ENCODE data around the gene ATG16L1.

Gene ATG16L1

GRCh38 chr2:233251306-233252116, at the start of gene ATG16L1:
ATG16L1 (plus strand) TSS chr2:233251673; CDS start chr2:233251828, 155 bp downstream.
- no peaks in the 10 kb centered on the region for H3K36me3 ChIP-seq
- peak within 1 kb of the TSS; percentile 79 to 99 for H3K4me3 ChIP-seq (ENCODE audit: low read depth in 1 of 2, low read length in 1 of 2)
- TF ChIP-seq CTCF (IDR thresholded peaks at IDR 0.05) = peak; percentile 98
- no peaks in the 10 kb centered on the region for H3K27me3 ChIP-seq
- H3K27ac ChIP-seq = peak within 1 kb of the TSS; percentile 90
- no peaks in the 10 kb centered on the region for H3K9me3 ChIP-seq
- peaks cover 26 to 62% of the 10 kb centered on the region in 2 experiments for H3K4me1 ChIP-seq (ENCODE audit: control insufficient read depth in 1 of 2, insufficient read depth in 1 of 2, low read depth in 1 of 2, low read length in 1 of 2)

GRCh38 chr2:233202531-233202944, 48.9 kb upstream of the ATG16L1 start:
- H3K4me1 ChIP-seq (ENCODE audit: control insufficient read depth in 1 of 2, insufficient read depth in 1 of 2, low read depth in 1 of 2, low read length in 1 of 2) = no peaks in the 10 kb centered on the region
- peak overlapping the region; percentile 69 for H3K27ac ChIP-seq
- H3K4me3 ChIP-seq (ENCODE audit: low read depth in 1 of 2, low read length in 1 of 2) = no peak overlapping the region
- peaks cover 99% of the 10 kb centered on the region for H3K36me3 ChIP-seq
- no peak for TF ChIP-seq CTCF (IDR thresholded peaks at IDR 0.05)
- H3K27me3 ChIP-seq = no peaks in the 10 kb centered on the region
- H3K9me3 ChIP-seq = no peaks in the 10 kb centered on the region

GRCh38 chr2:233203060-233203459, 48.4 kb upstream of the ATG16L1 start:
- Histone ChIP-seq H3K36me3 (peaks cover 99% of the 10 kb centered on the region), H3K27ac (peak overlapping the region; percentile 69)
- TF ChIP-seq CTCF (IDR thresholded peaks at IDR 0.05) = no peak

GRCh38 chr2:233204286-233204936, 47.1 kb upstream of the ATG16L1 start:
- Histone ChIP-seq H3K27me3 (no peaks in the 10 kb centered on the region), H3K36me3 (peaks cover 99% of the 10 kb centered on the region), H3K4me1 (ENCODE audit: control insufficient read depth in 1 of 2, insufficient read depth in 1 of 2, low read depth in 1 of 2, low read length in 1 of 2) (no peaks in the 10 kb centered on the region), H3K9me3 (no peaks in the 10 kb centered on the region), H3K27ac (peak overlapping the region; percentile 69), H3K4me3 (ENCODE audit: low read depth in 1 of 2, low read length in 1 of 2) (no peak overlapping the region)
- TF ChIP-seq CTCF (IDR thresholded peaks at IDR 0.05) = no peak

More at GRCh38 chr2:233203060-233203459, 48.4 kb upstream of the ATG16L1 start:
- H3K27me3 ChIP-seq = no peaks in the 10 kb centered on the region
- H3K9me3 ChIP-seq = no peaks in the 10 kb centered on the region
- H3K4me3 ChIP-seq (ENCODE audit: low read depth in 1 of 2, low read length in 1 of 2) = no peak overlapping the region
- no peaks in the 10 kb centered on the region for H3K4me1 ChIP-seq (ENCODE audit: control insufficient read depth in 1 of 2, insufficient read depth in 1 of 2, low read depth in 1 of 2, low read length in 1 of 2)

GRCh38 chr2:233208382-233209116, 42.9 kb upstream of the ATG16L1 start:
- H3K36me3 ChIP-seq = peaks cover 90% of the 10 kb centered on the region
- H3K4me3 ChIP-seq (ENCODE audit: low read depth in 1 of 2, low read length in 1 of 2) = no peak overlapping the region
- no peaks in the 10 kb centered on the region for H3K27me3 ChIP-seq
- no peaks in the 10 kb centered on the region for H3K9me3 ChIP-seq
- H3K27ac ChIP-seq = peak overlapping the region; percentile 20
- H3K4me1 ChIP-seq (ENCODE audit: control insufficient read depth in 1 of 2, insufficient read depth in 1 of 2, low read depth in 1 of 2, low read length in 1 of 2) = no peaks in the 10 kb centered on the region
- TF ChIP-seq CTCF (IDR thresholded peaks at IDR 0.05) = no peak
